HG02571 (cell line): ENCODE data around the gene NCK2.

Experiments
- ATAC-seq: cut with Tn5 transposase; IDR thresholded peaks from one replicate; pipeline ENCODE4 v1.9.1; 2021; ENCODE audit warnings: mild to moderate bottlenecking, moderate library complexity; ENCODE audit not compliant: unreplicated experiment

Gene NCK2

DNA sequence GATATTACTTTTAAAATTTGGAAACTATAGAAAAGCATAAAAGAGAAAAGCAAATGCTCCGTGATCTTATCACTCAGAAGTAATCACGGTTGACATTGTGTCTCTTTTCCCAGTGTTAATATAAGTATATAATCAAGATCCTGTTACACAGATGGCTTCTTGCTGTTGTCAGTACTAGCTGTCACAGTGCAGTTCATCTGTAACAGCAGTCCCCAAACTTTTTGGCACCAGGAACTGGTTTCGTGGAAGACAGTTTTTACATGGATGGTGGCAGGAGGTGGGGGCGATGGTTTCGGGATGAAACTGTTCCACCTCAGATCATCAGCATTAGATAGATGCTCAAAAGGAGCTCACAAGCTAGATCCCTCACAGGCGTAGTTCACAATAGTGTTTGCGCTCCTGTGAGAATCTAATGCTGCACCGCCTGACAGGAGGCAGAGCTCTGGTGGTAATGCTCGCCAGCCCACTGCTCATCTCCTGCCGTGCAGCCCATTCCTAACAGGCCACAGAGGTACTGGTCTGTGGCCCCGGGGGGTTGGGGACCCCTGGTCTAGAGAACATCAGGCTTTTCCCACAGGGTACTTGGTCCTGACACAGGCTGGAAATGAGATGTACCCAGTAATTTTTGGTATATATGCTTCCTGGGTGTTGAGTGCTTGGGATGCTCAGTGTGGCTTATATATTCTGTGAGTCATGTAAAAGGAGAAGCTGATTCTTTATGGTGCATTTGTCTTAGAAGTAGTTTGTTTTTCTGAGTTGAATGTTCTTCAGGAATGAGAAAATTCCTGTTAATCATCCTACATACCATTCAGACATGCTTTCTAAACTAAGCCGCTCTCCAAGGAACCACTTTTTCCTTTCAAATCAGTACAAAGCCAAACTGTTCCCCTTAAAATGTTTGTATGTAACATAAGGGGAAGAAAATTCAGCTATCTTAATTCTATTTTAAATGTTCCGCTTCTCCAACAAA lies 121.8 kb downstream of the NCK2 start:
- no peak for ATAC-seq

- no peak for ATAC-seq
Observed at GRCh38 chr2:105867587-105867986, 122.9 kb downstream of the NCK2 start.

DNA sequence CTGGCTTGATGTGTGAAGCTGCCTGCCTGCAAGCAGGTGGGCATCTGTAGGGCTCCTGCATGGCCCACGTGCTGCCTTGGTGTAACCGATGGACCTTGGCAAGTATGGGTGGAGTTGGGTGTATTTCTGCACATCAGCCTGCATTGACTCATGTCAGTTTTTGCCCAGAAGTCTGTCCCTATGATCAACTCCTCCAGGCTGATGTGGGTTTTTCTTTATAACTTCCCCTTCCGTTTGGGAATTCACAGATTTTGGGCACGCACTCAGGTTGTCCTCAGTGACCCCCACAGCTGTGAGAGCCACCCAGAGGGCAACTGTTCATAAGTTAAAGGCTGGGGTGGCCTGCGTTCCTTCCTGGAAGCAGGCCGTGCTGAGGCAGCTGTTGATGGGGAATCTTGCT lies 123.3 kb downstream of the NCK2 start:
- ATAC-seq = no peak

GRCh38 chr2:105869341-105869740 lies 124.6 kb downstream of the NCK2 start:
- no peak for ATAC-seq

GRCh38 chr2:105870062-105870461 lies 125.3 kb downstream of the NCK2 start:
- ATAC-seq = no peak

GRCh38 chr2:105870858-105871257 lies 126.1 kb downstream of the NCK2 start:
- no peak for ATAC-seq

GRCh38 chr2:105872142-105872728 lies 127.5 kb downstream of the NCK2 start:
- ATAC-seq = no peak

GRCh38 chr2:105872830-105873229 lies 128.1 kb downstream of the NCK2 start:
- ATAC-seq = no peak

DNA sequence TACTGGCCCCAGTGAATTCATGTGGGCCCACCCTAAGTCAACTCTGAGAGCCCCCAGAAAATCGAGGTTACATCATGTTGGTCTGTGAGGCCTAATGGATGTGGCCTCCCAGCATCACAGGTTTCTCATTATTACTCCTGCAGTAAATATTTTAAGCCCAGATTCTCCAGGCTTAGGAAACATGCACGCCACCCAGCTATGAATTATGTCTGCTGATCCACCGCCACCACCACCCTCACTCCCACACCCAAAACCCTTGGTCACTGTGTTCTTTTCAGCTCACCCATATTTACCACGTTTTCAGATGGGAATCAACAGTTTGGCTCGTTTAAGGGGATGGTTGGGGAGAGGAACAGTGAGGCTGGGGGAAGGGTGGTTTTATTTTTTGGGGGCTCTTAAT lies 128.6 kb downstream of the NCK2 start:
- ATAC-seq = no peak

DNA sequence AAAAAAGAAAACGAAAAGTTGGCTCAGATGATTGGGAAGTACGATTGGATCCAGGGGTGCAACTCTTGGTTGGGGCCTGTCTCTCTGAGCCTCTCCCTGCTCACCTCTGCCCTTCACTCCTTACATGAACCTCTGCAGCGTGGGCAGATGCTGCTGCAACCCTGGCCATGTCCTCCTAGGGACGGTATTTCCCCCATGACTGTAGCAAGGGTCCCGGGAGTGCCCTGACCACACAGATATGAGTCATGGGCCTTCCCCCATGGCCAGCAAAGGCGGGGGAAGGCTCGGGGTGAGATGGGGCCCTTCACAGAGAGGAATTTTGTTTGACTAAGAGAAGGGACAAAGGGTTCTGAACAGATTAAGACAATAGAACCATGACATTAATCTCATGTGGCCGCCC lies 129.0 kb downstream of the NCK2 start:
- peak; percentile 94 for ATAC-seq

- no peak for ATAC-seq
Observed at GRCh38 chr2:105874466-105874865, 129.8 kb downstream of the NCK2 start.

- ATAC-seq = no peak
Observed at GRCh38 chr2:105875241-105875640, 130.5 kb downstream of the NCK2 start.

GRCh38 chr2:105876191-105876590 lies 131.5 kb downstream of the NCK2 start:
- no peak for ATAC-seq

DNA sequence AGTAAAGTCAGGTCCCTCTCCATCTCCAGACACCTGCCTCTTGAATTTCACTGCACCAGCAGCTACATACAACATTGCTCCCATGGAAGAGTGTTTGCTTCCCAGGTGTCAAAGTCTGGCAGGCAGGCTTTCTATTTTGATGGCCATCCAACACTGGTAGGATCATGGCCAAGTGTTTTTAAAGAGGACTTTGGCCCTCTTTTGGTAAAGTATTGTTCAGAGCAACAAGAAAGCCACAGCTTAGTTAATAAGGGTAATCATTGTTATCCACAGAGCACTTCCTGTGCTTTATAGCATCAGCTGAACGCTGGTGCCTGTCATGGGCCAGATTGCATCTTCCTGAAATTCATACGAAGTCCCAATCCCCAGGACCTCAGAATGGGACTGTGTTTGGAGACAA lies 133.2 kb downstream of the NCK2 start:
- ATAC-seq = no peak

DNA sequence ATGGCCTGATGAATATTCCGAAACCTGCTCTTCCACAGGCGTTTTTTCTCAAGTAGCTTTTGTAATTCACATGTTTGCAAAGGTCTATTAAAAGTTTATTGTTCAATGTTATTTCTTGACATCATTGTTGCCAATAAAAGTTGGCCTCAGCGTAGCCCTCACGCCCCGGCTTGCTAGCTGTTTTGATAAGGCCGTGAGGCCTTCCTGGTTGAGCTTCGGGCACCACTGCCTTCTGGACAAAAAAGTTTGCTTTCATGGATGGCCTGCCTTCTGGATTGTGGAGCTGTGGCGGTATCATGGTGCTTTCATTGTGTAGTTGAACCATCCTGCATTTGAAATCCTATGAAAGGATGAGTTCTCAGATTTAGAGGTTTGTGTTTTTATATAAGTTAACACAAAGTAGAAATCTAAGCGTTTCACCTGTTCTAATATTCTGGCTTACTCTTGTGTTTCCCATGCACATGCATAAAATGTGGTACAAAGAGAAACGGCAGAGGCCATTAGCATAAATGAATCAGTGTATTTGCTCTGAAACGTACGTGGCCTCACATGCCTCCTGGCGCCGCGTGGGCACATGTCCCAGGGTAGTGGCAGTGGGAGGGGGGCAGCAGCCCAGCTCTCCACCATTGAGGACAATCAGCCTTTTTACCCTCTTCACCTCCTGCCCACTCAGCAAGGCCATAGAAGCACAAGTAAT lies 134.5 kb downstream of the NCK2 start:
- ATAC-seq = no peak

DNA sequence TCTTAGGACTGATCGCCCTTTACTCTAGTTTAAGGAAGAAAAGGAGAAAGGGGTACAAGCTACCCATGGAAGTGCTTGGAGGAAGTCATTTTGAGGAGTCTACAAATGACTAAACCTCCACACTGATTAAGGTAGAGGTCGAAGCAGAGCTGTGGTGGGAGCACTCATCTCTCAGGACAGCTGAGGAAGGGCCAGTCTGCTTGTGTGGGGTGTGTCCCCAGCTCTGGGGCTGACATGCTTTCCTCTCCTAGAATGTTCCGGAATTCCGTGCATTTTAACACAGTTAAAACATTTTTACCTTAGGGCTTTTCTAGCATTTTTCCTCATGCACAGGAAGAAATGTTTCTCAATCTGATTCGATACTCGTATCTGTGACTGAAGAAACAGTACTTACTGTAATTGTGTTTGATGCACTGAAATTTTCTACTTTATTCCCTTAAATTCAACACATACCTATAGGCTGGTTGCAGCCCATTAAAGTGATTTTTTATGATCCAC lies 135.1 kb downstream of the NCK2 start:
- ATAC-seq = no peak

- no peak for ATAC-seq
Observed at GRCh38 chr2:105880637-105881036, 135.9 kb downstream of the NCK2 start.

DNA sequence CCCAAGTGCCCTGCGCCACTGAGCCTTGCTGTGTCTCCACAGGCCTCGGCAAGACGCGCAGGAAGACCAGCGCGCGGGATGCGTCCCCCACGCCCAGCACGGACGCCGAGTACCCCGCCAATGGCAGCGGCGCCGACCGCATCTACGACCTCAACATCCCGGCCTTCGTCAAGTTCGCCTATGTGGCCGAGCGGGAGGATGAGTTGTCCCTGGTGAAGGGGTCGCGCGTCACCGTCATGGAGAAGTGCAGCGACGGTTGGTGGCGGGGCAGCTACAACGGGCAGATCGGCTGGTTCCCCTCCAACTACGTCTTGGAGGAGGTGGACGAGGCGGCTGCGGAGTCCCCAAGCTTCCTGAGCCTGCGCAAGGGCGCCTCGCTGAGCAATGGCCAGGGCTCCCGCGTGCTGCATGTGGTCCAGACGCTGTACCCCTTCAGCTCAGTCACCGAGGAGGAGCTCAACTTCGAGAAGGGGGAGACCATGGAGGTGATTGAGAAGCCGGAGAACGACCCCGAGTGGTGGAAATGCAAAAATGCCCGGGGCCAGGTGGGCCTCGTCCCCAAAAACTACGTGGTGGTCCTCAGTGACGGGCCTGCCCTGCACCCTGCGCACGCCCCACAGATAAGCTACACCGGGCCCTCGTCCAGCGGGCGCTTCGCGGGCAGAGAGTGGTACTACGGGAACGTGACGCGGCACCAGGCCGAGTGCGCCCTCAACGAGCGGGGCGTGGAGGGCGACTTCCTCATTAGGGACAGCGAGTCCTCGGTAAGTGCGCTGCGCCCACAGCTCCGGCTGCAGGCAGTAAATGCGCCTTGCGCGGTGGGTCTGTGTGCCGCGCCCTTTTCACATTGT lies 136.8 kb downstream of the NCK2 start:
- ATAC-seq = no peak

- ATAC-seq = no peak
Observed at GRCh38 chr2:105882341-105882740, 137.6 kb downstream of the NCK2 start.

GRCh38 chr2:105882920-105883435 lies 138.3 kb downstream of the NCK2 start:
- no peak for ATAC-seq
